SK-N-SH (cell line): Measurements from ENCODE around the gene CSPG4. TPM values are rescaled to one million over a fixed set of nuclear protein-coding genes. Genes with fewer than 3 reads are reported as not detected.
A peak's percentile ranks its signal among the peaks of the same experiment; 100 is the strongest.

Experiments
- CTCF ChIP-seq: fragments of 200-600 bp; sonication (generic); IDR thresholded peaks from 2 replicates; pipeline ENCODE4 v1.6.1; 2017; ENCODE audit warnings: antibody characterized with exemption, mild to moderate bottlenecking, moderate library complexity
- ELF1 ChIP-seq: IDR thresholded peaks from 2 replicates; pipeline ENCODE4 v1.4.0; 2012
- EZH2phosphoT487 ChIP-seq: fragments of 200-600 bp; sonication (generic); IDR thresholded peaks from 2 replicates; pipeline ENCODE4 v1.6.1; 2017; ENCODE audit warnings: low read depth, mixed run types, mild to moderate bottlenecking, antibody characterized with exemption, moderate library complexity, borderline replicate concordance
- FOXJ3 ChIP-seq: sonication (generic); formaldehyde crosslinking; IDR thresholded peaks from 2 replicates; pipeline ENCODE4 v1.5.1; 2020; ENCODE audit warnings: mild to moderate bottlenecking, missing genetic modification reagents
- GATA2 ChIP-seq: sonication (generic); formaldehyde crosslinking; IDR thresholded peaks from 2 replicates; pipeline ENCODE4 v1.5.0; 2020; ENCODE audit warnings: mild to moderate bottlenecking, missing genetic modification reagents
- IRF3 ChIP-seq: fragments of 150-350 bp; IDR thresholded peaks from 2 replicates; pipeline ENCODE4 v1.6.1; 2016; ENCODE audit warnings: mild to moderate bottlenecking, low read depth, low read length
- MXI1 ChIP-seq: IDR thresholded peaks from 2 replicates; pipeline ENCODE4 v1.6.1; 2012; ENCODE audit warnings: mild to moderate bottlenecking, low read depth, low read length, improper control_type of control experiment
- POLR2AphosphoS5 ChIP-seq: IDR thresholded peaks from 2 replicates; pipeline ENCODE4 v1.6.1; 2012; ENCODE audit warnings: low read depth, low read length
- REST ChIP-seq: IDR thresholded peaks from 2 replicates; pipeline ENCODE4 v1.6.1; 2012; ENCODE audit warnings: mild to moderate bottlenecking, low read depth, low read length, moderate library complexity
- RFX5 ChIP-seq: IDR thresholded peaks from 2 replicates; pipeline ENCODE4 v1.6.1; 2012; ENCODE audit warnings: mild to moderate bottlenecking, improper control_type of control experiment, low read length
- RXRA ChIP-seq: IDR thresholded peaks from 2 replicates; pipeline ENCODE4 v1.4.0; 2012; ENCODE audit warnings: low read depth, mild to moderate bottlenecking, borderline replicate concordance
- TCF12 ChIP-seq: IDR thresholded peaks from 2 replicates; pipeline ENCODE4 v1.4.0; 2012
- TEAD4 ChIP-seq: IDR thresholded peaks from 2 replicates; pipeline ENCODE4 v1.4.0; 2012; ENCODE audit warnings: mild to moderate bottlenecking, borderline replicate concordance; ENCODE audit not compliant: insufficient read depth
- polyA plus RNA-seq, 3 experiments: library from polyadenylated mRNA; depleted of rRNA; stranded (reverse); fragments of >200 nt; gene quantifications; 2 replicates each; pipeline ENCODE4 v1.2.3, GENCODE V29; 2012
- TF ChIP-seq, protein P1 (sequence below): IDR thresholded peaks from 2 replicates; pipeline ENCODE4 v1.4.0; 2012; ENCODE audit warnings: low read depth, borderline replicate concordance

Gene CSPG4
- polyA plus RNA-seq, 1 of the 3 experiments (the other 2 are of a cell fraction): 0.35 TPM

DNA sequence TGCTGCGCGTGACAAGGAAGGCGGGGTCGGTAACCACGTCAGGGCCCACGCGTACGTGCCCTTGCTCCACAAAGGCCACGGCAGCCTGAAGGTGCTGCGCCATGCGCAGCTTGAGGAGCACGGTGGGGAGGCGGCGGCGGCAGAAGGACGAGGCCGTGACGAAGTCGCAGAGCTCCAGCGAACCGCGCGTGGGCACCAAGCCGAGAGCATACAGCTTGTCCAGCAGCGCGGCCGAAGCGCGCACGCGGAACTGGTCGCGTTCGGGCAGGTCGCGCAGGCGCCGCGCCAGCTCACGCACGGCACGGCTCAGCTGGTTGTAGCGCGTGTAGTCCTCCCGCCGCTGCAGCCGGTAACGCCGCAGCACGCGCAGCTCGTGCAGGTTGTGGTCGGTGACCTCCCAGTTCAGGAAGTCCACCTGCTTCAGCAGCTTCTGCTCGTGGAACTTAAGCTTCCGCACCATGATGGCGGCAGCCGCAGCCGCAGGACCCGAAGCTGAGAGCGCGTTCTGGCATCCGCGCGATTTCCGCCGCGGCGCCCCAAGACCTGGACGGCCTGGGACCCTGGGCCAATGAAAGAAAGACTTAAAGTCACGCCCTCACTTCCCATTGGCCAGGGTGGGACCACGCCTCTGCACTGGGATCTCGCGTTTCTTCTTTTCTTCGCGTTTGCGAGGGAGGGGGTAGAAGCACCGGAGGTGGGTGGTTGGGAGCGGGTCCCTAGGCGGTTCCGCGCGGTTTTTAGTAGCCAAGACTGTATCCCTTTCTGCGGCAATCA, 72.8 kb downstream of the CSPG4 start, which contains the start of gene IMP3 (continued):
- TF ChIP-seq REST: no peak
- no peak for TF ChIP-seq RXRA
- no peak for TF ChIP-seq EZH2phosphoT487
- TF ChIP-seq, protein P1, sequence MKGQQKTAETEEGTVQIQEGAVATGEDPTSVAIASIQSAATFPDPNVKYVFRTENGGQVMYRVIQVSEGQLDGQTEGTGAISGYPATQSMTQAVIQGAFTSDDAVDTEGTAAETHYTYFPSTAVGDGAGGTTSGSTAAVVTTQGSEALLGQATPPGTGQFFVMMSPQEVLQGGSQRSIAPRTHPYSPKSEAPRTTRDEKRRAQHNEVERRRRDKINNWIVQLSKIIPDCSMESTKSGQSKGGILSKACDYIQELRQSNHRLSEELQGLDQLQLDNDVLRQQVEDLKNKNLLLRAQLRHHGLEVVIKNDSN: 0 out of 2 replicates have a peak, but pooled peaks have one; percentile 7
- TF ChIP-seq IRF3: peak; percentile 53
- TF ChIP-seq FOXJ3: no peak
- TF ChIP-seq TCF12: no peak; the same call in 1 of the 2 replicates
- no peak for TF ChIP-seq TEAD4
- TF ChIP-seq GATA2 (CRISPR knock-in tag): no peak
- no peak for TF ChIP-seq CTCF
- TF ChIP-seq RFX5: no peak
- peak; percentile 73 for TF ChIP-seq ELF1
- TF ChIP-seq MXI1: peak; percentile 69
- peak; percentile 97 for TF ChIP-seq POLR2AphosphoS5
